MM.1S (cell line): ENCODE data around the gene TRPC3.
"Not testable (repeated sequence)": the region's sequence is repeated elsewhere in the genome, so short reads cannot be mapped to it uniquely, and the experiment has no call there.

Experiments used
- DNase-seq: peaks from one replicate; pipeline ENCODE4 v3.0.0-alpha.2; 2015
- H2AFZ ChIP-seq: fragments of 300-600 bp; sonication (generic); 2 replicates; pipeline ENCODE4 v1.6.0; 2016; ENCODE audit warnings: antibody characterized with exemption, low read length
- H3F3A ChIP-seq: fragments of 300-600 bp; sonication (generic); 2 replicates; pipeline ENCODE4 v1.6.1; 2016; ENCODE audit warnings: mild to moderate bottlenecking, antibody characterized with exemption, low read length, moderate library complexity, mixed read lengths; ENCODE audit not compliant: insufficient read depth
- H3K27ac ChIP-seq: fragments of 300-600 bp; sonication (generic); 2 replicates; pipeline ENCODE4 v1.5.1; 2016; ENCODE audit warnings: mild to moderate bottlenecking, low read length
- H3K27me3 ChIP-seq: fragments of 300-600 bp; sonication (generic); replicated peaks from 2 replicates; pipeline ENCODE4 v1.6.0; 2016; ENCODE audit warnings: low read length; ENCODE audit not compliant: insufficient read depth
- H3K36me3 ChIP-seq: fragments of 300-600 bp; sonication (generic); replicated peaks from 2 replicates; pipeline ENCODE4 v1.6.1; 2016; ENCODE audit warnings: mild to moderate bottlenecking, low read length, mixed read lengths; ENCODE audit not compliant: insufficient read depth
- H3K4me1 ChIP-seq: fragments of 300-600 bp; sonication (generic); 2 replicates; pipeline ENCODE4 v1.6.1; 2016; ENCODE audit warnings: low read length, mixed read lengths
- H3K4me2 ChIP-seq: fragments of 300-600 bp; sonication (generic); 2 replicates; pipeline ENCODE4 v1.6.0; 2016; ENCODE audit warnings: low read depth, low read length
- H3K4me3 ChIP-seq: fragments of 300-600 bp; sonication (generic); 2 replicates; pipeline ENCODE4 v1.5.1; 2016; ENCODE audit warnings: low read length, mixed read lengths
- H3K79me2 ChIP-seq: fragments of 300-600 bp; sonication (generic); 2 replicates; pipeline ENCODE4 v1.6.1; 2016; ENCODE audit warnings: mixed run types, low read length, mixed read lengths
- H3K9ac ChIP-seq: fragments of 300-600 bp; sonication (generic); 2 replicates; pipeline ENCODE4 v1.6.1; 2016; ENCODE audit warnings: low read length, mixed read lengths
- H3K9me2 ChIP-seq: fragments of 300-600 bp; sonication (generic); replicated peaks from 2 replicates; pipeline ENCODE4 v1.6.1; 2016; ENCODE audit warnings: mild to moderate bottlenecking, low read length, mixed read lengths; ENCODE audit not compliant: insufficient read depth
- H3K9me3 ChIP-seq: fragments of 300-600 bp; sonication (generic); replicated peaks from 2 replicates; pipeline ENCODE4 v1.6.1; 2016; ENCODE audit warnings: mild to moderate bottlenecking, low read length, mixed read lengths; ENCODE audit not compliant: insufficient read depth
- H4K20me1 ChIP-seq: fragments of 300-600 bp; sonication (generic); 2 replicates; pipeline ENCODE4 v1.6.1; 2016; ENCODE audit warnings: mild to moderate bottlenecking, low read length, moderate library complexity, mixed read lengths; ENCODE audit not compliant: insufficient read depth
- EZH2 ChIP-seq: fragments of 300-600 bp; sonication (generic); optimal IDR thresholded peaks from 2 replicates; pipeline ENCODE3; 2017; ENCODE audit warnings: low read depth, mild to moderate bottlenecking, antibody characterized with exemption, low read length, mixed read lengths
- EZH2phosphoT487 ChIP-seq: fragments of 300-600 bp; sonication (generic); IDR thresholded peaks from 2 replicates; pipeline ENCODE4 v1.6.1; 2018; ENCODE audit warnings: antibody characterized with exemption, low read length
- TF ChIP-seq, protein P1 (sequence below): fragments of 300-600 bp; sonication (generic); IDR thresholded peaks from 2 replicates; pipeline ENCODE4 v1.5.1; 2016; ENCODE audit warnings: antibody characterized with exemption, low read length, mixed read lengths

The TRPC3 gene

DNA sequence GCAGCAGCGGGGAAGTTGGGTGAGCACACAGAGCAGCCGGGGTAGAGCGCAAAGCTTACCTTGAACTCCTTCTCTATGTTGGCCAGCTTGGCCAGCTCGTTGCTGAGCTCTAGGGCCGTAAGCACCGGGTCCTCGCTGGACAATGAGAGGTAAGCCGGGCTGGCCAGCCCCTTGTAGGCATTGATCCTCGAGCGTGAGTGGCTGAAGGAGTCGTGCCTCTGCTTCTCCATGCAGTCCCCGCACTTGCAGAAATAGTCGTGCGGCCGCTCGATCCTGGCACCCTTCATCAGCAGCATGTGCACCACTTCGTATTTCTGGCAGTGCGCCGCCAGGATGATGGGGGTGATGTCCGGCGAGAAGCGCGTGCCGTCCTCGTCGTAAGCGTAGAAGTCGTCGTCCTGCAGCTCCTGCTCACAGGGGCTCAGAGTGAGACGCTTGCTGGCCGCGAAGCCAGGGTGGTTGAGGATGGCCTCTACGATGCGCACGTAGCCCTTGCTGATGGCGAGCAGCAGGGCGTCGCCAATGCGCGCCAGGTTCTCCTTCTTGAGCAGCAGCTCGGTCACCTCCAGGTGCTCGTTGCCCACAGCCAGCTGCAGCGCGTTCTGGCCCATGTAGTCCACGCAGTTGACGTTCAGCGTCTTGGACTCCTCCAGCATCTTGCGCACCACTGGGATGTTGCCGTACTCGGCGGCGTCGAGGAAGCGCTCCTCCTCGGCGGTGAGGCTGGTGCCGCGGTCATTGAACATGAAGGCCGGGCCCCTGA is 19.5 kb downstream of the TRPC3 start:
- H3K36me3 ChIP-seq = no peaks in the 10 kb centered on the region
- TF ChIP-seq, protein P1, sequence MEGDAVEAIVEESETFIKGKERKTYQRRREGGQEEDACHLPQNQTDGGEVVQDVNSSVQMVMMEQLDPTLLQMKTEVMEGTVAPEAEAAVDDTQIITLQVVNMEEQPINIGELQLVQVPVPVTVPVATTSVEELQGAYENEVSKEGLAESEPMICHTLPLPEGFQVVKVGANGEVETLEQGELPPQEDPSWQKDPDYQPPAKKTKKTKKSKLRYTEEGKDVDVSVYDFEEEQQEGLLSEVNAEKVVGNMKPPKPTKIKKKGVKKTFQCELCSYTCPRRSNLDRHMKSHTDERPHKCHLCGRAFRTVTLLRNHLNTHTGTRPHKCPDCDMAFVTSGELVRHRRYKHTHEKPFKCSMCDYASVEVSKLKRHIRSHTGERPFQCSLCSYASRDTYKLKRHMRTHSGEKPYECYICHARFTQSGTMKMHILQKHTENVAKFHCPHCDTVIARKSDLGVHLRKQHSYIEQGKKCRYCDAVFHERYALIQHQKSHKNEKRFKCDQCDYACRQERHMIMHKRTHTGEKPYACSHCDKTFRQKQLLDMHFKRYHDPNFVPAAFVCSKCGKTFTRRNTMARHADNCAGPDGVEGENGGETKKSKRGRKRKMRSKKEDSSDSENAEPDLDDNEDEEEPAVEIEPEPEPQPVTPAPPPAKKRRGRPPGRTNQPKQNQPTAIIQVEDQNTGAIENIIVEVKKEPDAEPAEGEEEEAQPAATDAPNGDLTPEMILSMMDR = no peak
- TF ChIP-seq EZH2phosphoT487 = no peak
- TF ChIP-seq EZH2 = no peak
- H3K9me2 ChIP-seq = no peaks in the 10 kb centered on the region
- H3K4me3 ChIP-seq = no peak overlapping the region
- H3K4me1 ChIP-seq = no peaks in the 10 kb centered on the region
- H3K9ac ChIP-seq = no peak overlapping the region
- H2AFZ ChIP-seq = no peak overlapping the region
- H3K9me3 ChIP-seq = no peaks in the 10 kb centered on the region
- H4K20me1 ChIP-seq = no peaks in the 10 kb centered on the region
- H3K79me2 ChIP-seq = no peaks in the 10 kb centered on the region
- no peaks in the 10 kb centered on the region for H3F3A ChIP-seq
- H3K27me3 ChIP-seq = no peaks in the 10 kb centered on the region
- H3K27ac ChIP-seq = no peak overlapping the region
- no peak for DNase-seq
- no peak overlapping the region for H3K4me2 ChIP-seq

DNA sequence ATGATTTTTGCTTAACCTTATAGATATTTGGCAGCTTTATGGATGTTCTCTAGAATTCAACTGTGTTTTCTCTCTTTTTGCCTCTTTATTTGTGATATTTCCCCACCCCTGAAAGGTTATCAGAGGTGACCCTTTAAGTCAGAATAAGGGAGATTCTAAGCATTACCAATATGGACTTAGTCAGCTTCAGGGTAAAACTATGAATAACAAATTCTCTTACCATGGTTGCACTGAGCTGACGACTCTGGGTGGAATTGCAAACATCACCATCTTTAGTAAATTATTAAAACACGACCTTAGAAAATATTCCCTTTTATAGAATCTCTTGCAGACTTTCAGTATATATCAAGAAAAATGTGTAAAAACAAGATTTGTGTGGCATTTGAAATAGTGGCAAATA is 21.6 kb downstream of the TRPC3 start:
- H3K79me2 ChIP-seq = no peaks in the 10 kb centered on the region
- H3K36me3 ChIP-seq = no peaks in the 10 kb centered on the region
- no peak overlapping the region for H3K4me3 ChIP-seq

DNA sequence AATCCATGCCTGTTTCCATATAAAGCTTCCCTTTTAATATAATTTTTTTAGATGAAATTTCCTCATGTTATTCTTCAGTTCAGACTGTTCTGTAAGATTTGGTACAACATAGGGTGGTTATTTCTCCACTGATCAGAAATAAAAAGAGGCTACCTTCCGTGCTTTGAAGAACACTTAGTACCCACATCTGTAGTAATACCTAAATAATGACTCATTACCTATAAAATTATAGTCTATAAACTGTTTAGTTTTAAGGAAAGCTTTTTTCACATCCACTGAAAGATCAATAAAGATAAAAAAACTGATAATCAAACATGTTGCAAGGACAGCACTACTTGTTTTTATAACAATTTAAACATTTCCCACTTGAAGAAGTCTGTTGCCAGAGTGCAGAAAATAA is 23.9 kb downstream of the TRPC3 start:
- Histone ChIP-seq H3F3A (no peaks in the 10 kb centered on the region), H3K27me3 (no peaks in the 10 kb centered on the region), H3K9ac (no peak overlapping the region), H4K20me1 (no peaks in the 10 kb centered on the region), H3K36me3 (no peaks in the 10 kb centered on the region), H3K4me2 (no peak overlapping the region), H3K9me2 (no peaks in the 10 kb centered on the region), H3K4me3 (no peak overlapping the region), H3K4me1 (no peaks in the 10 kb centered on the region), H3K79me2 (no peaks in the 10 kb centered on the region), H2AFZ (no peak overlapping the region), H3K27ac (no peak overlapping the region), H3K9me3 (no peaks in the 10 kb centered on the region)
- TF ChIP-seq, protein P1 = no peak
- no peak for TF ChIP-seq EZH2phosphoT487
- no peak for TF ChIP-seq EZH2
- no peak for DNase-seq

More for the DNA sequence above, 21.6 kb downstream of the TRPC3 start:
- Histone ChIP-seq H3K9ac (no peak overlapping the region), H4K20me1 (no peaks in the 10 kb centered on the region), H3K9me3 (no peaks in the 10 kb centered on the region), H3K27ac (no peak overlapping the region), H3K9me2 (no peaks in the 10 kb centered on the region), H3K4me1 (no peaks in the 10 kb centered on the region), H2AFZ (no peak overlapping the region), H3K27me3 (no peaks in the 10 kb centered on the region), H3K4me2 (no peak overlapping the region), H3F3A (no peaks in the 10 kb centered on the region)
- no peak for DNase-seq
- TF ChIP-seq, protein P1 = no peak
- TF ChIP-seq EZH2 = no peak
- TF ChIP-seq EZH2phosphoT487 = no peak

DNA sequence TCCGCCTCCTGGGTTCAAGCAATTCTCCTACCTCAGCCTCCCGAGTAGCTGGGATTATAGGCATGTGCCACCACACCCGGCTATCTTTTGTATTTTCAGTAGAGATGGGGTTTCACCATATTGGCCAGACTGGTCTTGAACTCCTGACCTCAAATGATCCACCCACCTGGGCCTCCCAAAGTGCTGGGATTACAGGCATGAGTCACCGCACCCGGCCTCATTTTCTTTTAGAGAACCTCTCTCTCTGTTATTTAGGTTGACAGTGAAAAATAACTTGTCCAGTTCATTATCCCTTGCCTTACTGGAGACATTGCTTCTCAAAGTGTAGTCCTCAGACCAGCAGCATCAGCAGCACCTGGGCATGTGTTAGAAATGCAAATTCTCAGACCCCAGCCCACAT is 25.4 kb downstream of the TRPC3 start:
- H3F3A ChIP-seq, H3K4me2 ChIP-seq, H3K4me3 ChIP-seq: not testable (repeated sequence)

More for the DNA sequence above, 25.4 kb downstream of the TRPC3 start:
- H4K20me1 ChIP-seq, DNase-seq, H3K27ac ChIP-seq, H3K36me3 ChIP-seq, H3K9me3 ChIP-seq, H3K9me2 ChIP-seq, H3K9ac ChIP-seq, H3K79me2 ChIP-seq, H3K27me3 ChIP-seq, H2AFZ ChIP-seq, H3K4me1 ChIP-seq: not testable (repeated sequence)
